GM19035 (cell line): ENCODE measurements around the gene MAGEL2.

Source experiments
- ATAC-seq: cut with Tn5 transposase; IDR thresholded peaks from one replicate; pipeline ENCODE4 v1.9.1; 2021; ENCODE audit not compliant: unreplicated experiment

Gene MAGEL2

DNA sequence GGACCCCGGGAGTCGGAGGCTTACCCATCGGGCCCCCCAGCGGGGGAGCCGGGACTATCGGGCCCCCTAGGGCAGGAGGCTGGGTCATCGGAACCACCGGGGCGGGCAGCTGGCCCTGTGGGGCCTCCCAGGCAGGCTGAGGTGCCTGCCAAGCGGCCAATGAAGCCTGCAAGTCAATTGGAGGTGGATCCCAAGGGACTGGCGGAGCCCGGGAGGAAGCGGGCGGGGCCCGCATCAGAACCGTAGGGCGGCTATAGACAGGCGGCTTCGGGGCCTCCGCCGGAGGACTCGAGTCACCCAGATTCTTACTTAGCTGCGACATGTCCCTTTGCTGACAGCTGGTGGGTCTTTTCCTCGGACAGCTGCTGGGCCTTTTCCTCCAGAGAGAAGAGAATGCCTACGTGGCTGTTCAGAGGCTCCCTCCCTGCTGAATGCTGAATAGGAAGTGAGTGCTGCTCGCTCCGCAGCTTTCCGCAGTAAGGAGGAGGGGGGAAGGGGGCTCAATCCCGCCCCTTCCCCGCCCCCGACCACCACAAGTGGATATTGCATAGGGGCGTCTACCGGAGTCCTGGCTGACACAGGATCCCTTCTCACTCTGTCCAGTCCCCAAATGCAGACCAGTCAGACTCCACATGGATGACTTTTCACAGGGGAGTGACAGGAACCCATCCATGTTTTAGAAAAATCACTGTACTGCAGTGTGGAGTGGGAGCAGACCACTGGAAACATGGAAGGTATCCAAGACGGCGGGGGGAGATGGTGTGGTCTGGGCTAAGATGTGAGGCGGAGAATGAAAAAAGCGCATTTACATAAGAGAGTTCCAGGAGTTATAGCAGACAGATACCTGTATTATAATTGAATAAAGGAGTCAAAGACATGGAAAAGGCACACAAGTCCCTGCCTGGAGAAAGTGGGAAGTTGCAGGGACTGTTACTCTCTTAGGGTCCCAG is at the start of gene MAGEL2:
Gene MAGEL2, minus strand, starts transcription at position 447 of the 950 bp plus-strand sequence. Its CDS starts 125 bp downstream, at position 322.
- no peak for ATAC-seq

DNA sequence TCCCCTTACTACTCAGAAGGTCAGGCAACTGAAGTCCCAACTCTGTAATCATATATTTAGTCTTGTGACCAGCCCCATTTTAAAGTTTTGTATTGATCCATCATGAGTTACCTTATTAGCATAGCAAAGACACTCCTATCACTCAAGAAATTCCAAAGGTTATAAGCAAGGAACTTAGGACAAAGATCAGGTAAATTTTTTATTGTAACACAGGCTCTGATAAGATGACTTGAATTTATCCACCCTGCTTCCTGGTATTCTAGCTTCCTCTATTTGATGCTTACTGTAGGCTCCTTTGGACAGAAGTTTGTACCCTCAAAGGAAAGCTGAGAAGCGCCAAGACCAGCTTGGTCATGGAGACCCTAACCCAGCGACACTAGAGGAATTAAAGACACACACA is 47.6 kb upstream of the MAGEL2 start:
- ATAC-seq, result no peak

- no peak for ATAC-seq
Measured at GRCh38 chr15:23694592-23694991, 46.9 kb upstream of the MAGEL2 start.

DNA sequence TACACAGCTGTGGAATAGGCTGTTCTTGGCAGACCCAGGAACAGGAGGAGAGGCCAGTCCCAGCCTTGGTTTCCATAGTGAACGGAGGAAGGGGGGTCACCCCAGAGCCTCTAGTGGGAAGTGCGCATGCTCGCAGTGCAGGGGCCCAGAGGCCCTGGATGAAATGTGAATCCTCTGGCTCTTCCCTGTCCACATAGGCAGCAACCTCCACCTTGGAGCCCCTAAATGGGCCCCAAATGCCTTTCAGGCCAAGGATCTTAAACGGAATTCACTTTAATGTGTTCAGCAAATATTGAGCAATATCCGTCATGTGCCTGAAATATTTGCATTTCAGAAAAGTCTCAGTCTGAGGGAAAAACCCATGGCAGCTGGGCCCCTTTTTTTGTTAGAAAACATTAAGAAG is 42.8 kb upstream of the MAGEL2 start:
- no peak for ATAC-seq

GRCh38 chr15:23690015-23690414 is 42.3 kb upstream of the MAGEL2 start:
- no peak for ATAC-seq

DNA sequence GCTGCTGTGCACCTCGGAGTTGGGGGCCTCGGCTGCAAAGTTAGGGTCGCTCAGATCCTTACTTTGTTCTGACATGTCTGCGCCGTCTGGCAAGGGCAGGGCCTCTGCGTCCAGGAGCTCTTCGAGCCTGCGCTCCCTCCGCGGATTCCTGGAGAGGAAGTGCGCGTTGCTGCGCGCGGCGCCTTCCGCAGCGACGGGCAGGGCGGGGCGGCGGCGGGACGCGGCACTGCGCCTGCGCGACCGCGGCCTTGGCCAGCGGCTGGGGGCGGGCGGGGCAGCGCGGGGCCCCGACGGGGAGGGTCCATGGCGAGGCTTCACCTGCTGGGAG is 39.4 kb upstream of the MAGEL2 start, which contains the start of gene NDN:
Gene NDN, minus strand, starts transcription at position 163 of the 328 bp plus-strand sequence. Its CDS starts 88 bp downstream, at position 75.
- ATAC-seq, result no peak

GRCh38 chr15:23686466-23687142 is 38.9 kb upstream of the MAGEL2 start:
- ATAC-seq, result no peak

DNA sequence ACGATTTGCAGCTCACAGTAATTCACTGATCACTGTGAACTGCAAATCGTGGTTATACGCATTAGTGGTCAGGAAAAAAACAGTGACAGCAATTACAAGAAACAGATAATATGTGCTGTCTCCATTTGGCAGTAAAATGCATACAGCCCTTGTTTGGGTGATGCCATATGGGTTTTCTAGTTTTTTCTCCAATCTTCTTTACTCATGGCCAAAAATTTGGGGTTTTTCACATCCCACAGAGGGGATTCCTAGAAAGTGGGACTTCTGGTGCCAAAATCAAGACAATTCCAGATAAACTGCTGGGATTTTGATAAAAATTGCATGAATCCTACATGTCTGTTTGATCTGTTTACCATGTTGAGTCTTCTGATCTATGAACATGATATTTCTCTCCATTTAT is 23.8 kb upstream of the MAGEL2 start:
- ATAC-seq, result no peak

GRCh38 chr15:23670970-23671369 is 23.3 kb upstream of the MAGEL2 start:
- ATAC-seq, result no peak

GRCh38 chr15:23663232-23663631 is 15.6 kb upstream of the MAGEL2 start:
- no peak for ATAC-seq

- no peak for ATAC-seq
Measured at GRCh38 chr15:23648920-23649515, 1.4 kb upstream of the MAGEL2 start.

DNA sequence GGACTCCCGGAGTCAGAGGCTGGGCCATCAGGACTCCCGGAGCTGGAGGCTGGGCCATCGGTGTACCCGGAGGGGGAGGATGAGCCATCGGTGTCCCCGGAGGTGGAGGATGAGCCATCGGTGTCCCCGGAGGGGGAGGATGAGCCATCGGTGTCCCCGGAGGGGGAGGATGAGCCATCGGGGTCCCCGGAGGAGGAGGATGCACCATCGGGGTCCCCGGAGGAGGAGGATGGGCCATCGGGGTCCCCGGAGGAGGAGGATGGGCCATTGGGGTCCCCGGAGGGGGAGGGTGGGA is 719 bp downstream of the MAGEL2 start:
- no peak for ATAC-seq

DNA sequence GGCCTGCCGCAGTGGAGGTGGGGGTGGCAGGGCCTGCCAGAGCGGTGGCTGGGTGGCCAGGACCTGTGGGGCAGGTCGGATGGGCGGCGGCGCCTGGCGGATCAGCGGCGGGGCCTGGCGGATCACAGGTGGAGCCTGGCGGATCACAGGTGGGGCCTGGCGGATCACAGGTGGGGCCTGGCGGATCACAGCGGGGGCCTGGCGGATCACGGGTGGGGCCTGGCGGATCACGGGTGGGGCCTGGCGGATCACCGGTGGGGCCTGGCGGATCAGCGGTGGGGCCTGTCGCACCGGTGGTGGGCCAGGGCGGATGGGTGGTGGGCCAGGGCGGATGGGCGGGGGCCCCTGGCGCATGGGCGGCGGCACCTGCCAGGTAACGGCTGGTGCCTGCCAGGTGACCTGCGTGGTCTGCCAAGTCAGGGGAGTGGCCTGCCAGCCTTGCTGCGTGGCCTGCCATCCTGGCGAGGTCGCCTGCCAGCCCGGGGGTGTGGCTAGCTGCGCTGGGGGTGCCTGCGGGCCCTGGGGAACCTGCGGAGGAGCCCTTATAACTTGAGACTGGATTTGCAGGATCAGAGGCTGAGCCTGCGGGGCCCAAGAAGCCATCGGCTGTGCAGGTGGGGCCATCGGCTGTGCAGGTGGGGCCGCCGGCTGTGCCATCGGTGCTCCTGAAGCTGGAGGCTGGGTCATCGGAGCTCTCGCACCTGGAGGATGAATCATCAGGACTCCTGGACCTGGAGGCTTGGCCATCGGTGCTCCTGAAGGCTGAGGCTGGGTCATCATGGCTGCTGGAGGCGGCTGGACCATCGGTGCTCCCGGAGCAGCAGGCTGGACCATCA is 1.3 kb downstream of the MAGEL2 start:
- ATAC-seq, result no peak

GRCh38 chr15:23645371-23646164 is 2.1 kb downstream of the MAGEL2 start:
- ATAC-seq, result no peak

GRCh38 chr15:23644829-23645228 is 2.8 kb downstream of the MAGEL2 start:
- no peak for ATAC-seq

DNA sequence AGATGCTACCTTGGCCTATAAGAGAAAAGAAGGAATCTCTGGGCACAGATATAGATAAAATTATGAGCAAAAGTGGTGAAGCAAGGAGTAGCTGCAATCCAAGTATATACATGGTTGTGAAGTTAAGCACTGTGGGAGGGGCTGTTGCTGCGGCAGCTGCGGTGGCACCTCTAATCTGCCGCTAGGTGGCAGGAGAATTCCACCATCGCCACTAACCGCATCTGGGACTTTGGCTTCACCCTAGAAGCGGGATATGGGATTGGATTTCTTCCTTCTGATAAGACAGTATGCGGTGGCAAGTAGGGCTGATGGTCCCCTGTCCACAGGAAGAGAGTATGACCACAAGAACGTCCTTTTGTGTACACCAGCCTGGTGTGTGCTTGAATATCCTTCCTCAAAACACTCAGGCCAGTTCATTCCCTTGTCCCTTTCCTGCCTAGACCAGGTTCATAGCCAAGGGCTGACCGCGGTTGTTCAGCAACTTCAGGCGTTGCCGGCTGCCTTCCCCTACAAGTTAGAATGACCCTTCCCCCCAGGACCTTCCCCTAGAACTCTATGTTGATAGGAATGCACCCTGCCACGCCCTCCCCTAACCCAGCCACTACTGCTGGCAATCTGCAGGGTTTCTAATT is 5.1 kb downstream of the MAGEL2 start:
- ATAC-seq, result no peak

- no peak for ATAC-seq
Measured at GRCh38 chr15:23634181-23634580, 13.5 kb downstream of the MAGEL2 start.

DNA sequence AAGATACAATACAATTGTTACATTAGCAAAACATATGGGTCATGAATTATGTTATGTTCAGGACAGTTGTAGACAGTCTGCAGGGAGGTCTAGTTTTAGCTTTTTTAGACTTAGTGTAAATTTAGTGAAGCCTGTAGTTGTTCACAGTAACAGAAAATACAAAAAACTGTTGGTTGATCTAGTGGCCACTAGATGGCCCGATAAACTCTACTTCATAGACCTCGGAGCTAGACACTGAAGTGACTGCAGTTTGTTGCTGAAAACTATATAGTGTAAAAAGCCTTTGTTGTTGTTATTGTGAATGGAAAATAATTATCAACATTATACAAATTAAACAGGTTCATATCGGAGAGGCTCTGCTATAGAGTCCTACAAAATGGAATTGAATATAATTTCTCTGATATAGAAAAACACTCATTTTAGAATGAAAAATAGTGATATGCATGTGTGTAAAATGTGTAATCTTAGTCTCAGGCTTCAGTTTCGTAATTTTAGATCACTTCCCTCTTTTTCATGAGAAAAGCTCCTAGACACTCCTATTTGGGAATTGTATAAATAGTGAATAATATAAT is 18.3 kb downstream of the MAGEL2 start:
- no peak for ATAC-seq

DNA sequence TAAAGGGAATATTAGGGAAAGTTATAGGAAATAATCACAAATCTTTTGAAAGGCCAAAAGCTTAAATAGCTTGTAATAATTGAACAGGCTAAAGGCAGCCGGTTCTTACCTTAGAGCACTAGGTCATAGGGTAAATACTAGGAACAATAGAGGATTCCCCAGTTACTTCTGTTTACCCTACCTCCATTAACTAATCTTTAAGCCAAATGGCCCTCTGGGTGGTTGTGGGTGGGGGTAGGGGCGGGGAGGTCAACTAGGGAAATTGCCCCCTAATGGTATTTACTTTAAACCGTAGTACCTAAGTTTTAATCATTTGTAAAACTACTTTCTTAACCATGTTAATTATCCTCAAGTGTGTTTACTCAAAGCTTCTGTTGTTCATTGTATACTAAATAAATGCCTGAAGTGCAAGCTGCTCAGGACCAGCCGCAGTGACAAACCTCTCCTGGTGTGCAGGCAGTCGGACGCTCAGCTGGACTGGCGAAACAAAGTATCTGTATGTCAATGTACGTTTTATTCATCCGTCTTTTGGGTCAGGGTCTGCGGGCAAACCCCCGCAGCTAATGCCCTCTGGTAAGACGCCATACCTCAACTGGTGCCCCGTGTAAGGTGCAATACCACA is 18.9 kb downstream of the MAGEL2 start:
- ATAC-seq, result no peak
